GM10266 (cell line): Measurements from ENCODE around the gene SMIM10.

Experiments used
- DNase-seq: peaks from one replicate; pipeline ENCODE4 v3.0.0; 2012; ENCODE audit errors: extremely low spot score
- TF ChIP-seq, protein P1 (sequence below): IDR thresholded peaks from 2 replicates; pipeline ENCODE4 v1.5.1; 2012; ENCODE audit warnings: mild to moderate bottlenecking, low read depth; ENCODE audit not compliant: control insufficient read depth, insufficient read depth; ENCODE audit errors: missing control alignments

Gene SMIM10

DNA sequence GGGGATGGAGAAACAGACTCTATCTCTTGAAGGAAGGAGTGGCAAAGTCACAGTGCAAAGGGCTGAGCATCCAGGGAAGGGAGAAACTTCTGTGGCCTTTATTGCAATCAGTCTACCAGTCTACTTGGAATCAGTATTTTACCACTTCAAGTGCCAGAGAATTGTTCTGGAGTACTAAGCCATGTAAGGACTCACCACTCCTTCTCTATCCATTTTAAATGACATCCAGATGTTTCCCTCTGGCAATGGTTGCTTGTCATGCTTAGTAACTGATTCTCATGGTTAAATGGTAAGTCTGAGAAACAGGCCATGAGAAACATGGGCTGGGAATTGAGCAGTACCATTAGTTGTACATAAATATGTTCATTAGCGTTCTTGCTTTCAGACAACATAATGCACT is 21.1 kb upstream of the SMIM10 start:
- DNase-seq: no peak
- TF ChIP-seq, protein P1, sequence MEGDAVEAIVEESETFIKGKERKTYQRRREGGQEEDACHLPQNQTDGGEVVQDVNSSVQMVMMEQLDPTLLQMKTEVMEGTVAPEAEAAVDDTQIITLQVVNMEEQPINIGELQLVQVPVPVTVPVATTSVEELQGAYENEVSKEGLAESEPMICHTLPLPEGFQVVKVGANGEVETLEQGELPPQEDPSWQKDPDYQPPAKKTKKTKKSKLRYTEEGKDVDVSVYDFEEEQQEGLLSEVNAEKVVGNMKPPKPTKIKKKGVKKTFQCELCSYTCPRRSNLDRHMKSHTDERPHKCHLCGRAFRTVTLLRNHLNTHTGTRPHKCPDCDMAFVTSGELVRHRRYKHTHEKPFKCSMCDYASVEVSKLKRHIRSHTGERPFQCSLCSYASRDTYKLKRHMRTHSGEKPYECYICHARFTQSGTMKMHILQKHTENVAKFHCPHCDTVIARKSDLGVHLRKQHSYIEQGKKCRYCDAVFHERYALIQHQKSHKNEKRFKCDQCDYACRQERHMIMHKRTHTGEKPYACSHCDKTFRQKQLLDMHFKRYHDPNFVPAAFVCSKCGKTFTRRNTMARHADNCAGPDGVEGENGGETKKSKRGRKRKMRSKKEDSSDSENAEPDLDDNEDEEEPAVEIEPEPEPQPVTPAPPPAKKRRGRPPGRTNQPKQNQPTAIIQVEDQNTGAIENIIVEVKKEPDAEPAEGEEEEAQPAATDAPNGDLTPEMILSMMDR: no peak

DNA sequence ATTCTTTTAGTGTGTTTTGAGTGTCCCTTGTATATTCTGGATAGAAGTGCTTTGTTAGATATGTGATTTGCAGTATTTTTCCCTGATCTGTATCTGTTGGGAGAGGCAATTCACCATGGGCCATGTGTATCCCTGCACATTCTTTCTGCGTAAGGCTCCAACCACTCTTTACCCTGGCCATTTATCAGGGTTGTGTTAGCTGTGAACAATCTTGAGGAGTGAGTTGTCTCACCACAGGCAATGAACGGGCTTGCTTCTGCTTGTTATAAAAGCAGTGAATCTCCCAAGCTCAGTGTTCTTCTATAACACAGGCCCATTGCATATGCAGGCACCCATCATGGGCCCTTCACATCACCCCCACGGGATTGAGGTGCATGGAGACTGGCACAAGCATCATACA is 18.9 kb upstream of the SMIM10 start:
- DNase-seq: no peak
- TF ChIP-seq, protein P1: no peak

DNA sequence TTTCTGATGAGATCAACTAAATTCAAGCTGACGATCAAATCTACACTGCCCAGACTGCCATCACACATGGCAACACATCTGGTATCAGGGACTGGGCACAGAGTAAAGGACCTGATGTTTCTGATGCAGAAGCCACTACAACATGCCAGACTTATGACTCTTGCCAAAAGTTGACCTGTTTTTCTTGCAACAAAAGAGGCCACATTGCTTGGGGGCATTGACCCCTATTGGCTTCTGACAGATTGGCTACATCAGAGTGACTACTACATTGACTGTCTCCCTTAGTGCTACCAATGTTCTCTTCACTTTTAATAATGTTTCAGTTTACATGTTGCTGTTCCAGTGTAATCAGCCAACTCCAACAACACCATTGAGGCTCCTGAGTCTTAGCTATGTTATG is 15.3 kb upstream of the SMIM10 start:
- no peak for DNase-seq
- TF ChIP-seq, protein P1: no peak

DNA sequence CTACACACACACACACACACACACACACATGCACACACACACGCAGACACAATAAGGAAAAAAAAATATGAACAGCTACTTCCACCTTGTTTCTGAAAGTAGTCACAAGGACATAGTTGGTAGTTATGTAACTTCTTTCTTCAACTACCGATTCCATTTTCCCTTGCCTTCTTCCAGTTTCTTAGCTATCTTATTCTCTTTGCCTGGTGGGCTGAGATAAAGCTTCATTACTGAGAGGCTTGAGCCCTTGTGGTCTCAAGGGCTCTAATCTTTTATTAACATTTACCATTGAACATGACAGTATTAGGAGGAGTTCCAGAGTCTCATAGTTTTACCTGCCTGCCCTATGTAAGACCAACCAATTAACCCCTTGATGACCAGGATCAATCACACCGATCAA is 8.9 kb upstream of the SMIM10 start:
- TF ChIP-seq, protein P1: no peak
- DNase-seq: no peak

DNA sequence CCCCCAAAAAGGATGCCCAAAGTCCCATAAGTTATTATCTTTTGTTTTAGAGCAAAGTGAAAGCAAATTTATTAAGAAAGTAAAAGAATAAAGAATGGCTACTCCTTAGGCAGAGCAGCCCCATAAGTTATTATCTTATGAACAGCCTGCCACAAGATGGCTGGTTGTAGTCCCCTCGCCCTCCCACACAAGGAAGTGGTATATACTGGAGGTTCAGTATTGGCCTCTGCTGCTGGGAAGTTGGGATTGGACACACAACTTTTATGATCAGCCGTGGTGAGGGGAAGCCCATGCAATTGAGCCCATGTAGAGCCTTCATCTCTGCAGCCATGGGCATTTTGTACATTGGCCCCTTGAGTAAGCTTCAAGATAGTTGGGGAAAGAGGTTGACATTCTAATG is 8.0 kb upstream of the SMIM10 start:
- TF ChIP-seq, protein P1: no peak

DNA sequence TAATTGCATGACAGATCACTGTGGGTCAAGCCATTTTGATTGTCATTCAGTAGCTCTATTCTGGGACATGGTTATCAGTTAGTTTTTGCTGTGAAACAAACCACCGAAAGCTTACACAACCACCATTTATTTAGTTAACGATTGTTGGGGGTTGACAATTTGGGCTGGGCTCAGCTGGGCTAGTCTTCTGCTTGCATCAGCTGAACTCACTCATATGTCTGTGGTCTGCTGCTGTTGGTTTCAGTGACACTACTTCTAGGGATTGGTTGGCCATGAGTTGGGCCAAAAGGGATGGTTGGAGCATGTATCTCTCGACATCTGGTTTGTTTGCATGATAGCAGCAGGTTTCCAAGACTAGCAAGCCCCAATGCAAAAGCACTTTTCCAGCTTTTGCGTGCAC is 5.3 kb upstream of the SMIM10 start:
- TF ChIP-seq, protein P1: no peak
- DNase-seq: no peak

More for the DNA sequence above, 8.0 kb upstream of the SMIM10 start:
- DNase-seq: no peak

DNA sequence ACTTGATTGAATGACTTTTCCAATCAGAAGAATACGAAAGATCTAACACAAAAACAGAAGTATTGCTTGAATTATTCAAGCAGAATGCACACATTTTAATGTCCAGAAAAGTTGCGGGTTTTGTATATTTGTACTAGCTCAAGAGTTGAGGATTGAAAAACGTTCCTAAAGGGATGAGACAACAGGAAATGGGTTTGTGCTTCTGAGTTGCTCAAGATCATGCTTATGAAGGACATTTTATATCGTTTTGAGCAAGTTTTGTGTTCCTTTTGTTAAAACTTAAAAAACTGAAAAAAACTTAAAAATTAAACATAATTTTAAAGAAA is 353 bp upstream of the SMIM10 start:
- DNase-seq: no peak
- TF ChIP-seq, protein P1: no peak
